GM23338 (cell line): ENCODE data around the gene CFAP92. TPM values are rescaled to one million over a fixed set of nuclear protein-coding genes. Genes with fewer than 3 reads are reported as not detected.

Experiments
- ATAC-seq: fragments of 200-7000 bp; cut with Tn5 transposase; 3 replicates; pipeline ENCODE4 v1.9.1; 2020
- DNase-seq: peaks from one replicate; pipeline ENCODE4 v3.0.0-alpha.2; 2015; ENCODE audit warnings: low spot score
- H2AFZ ChIP-seq: fragments of 200-600 bp; sonication (generic); 2 replicates; pipeline ENCODE4 v1.8.0; 2016; ENCODE audit warnings: antibody characterized with exemption, mild to moderate bottlenecking, moderate library complexity
- H3F3A ChIP-seq: fragments of 200-600 bp; sonication (generic); replicated peaks from 2 replicates; pipeline ENCODE4 v1.8.0; 2017; ENCODE audit warnings: antibody characterized with exemption, mixed run types, low read depth
- H3K27ac ChIP-seq: fragments of 200-600 bp; sonication (generic); 2 replicates; pipeline ENCODE4 v1.6.1; 2016; ENCODE audit warnings: low read depth
- H3K27me3 ChIP-seq: fragments of 200-600 bp; sonication (generic); 2 replicates; pipeline ENCODE4 v1.8.0; 2016; ENCODE audit warnings: mild to moderate bottlenecking, mixed run types, moderate library complexity; ENCODE audit not compliant: insufficient read depth
- H3K36me3 ChIP-seq: fragments of 200-600 bp; sonication (generic); 2 replicates; pipeline ENCODE4 v1.8.0; 2016; ENCODE audit warnings: mild to moderate bottlenecking; ENCODE audit not compliant: insufficient read depth
- H3K4me1 ChIP-seq: fragments of 200-600 bp; sonication (generic); 2 replicates; pipeline ENCODE4 v1.8.0; 2016; ENCODE audit warnings: mild to moderate bottlenecking, moderate library complexity; ENCODE audit not compliant: insufficient read depth
- H3K4me2 ChIP-seq: fragments of 200-600 bp; sonication (generic); 2 replicates; pipeline ENCODE4 v1.7.1; 2017; ENCODE audit warnings: mixed run types
- H3K4me3 ChIP-seq: fragments of 200-600 bp; sonication (generic); 2 replicates; pipeline ENCODE4 v1.6.1; 2016; ENCODE audit warnings: mixed run types
- H3K79me2 ChIP-seq: fragments of 200-600 bp; sonication (generic); replicated peaks from 2 replicates; pipeline ENCODE4 v1.8.0; 2017; ENCODE audit warnings: mild to moderate bottlenecking; ENCODE audit not compliant: insufficient read depth
- H3K9me2 ChIP-seq: fragments of 200-600 bp; sonication (generic); 2 replicates; pipeline ENCODE4 v1.8.0; 2017; ENCODE audit not compliant: insufficient read depth
- H4K20me1 ChIP-seq: fragments of 200-600 bp; sonication (generic); replicated peaks from 2 replicates; pipeline ENCODE4 v1.8.0; 2017; ENCODE audit warnings: mild to moderate bottlenecking; ENCODE audit not compliant: insufficient read depth
- H3K27ac Mint-ChIP-seq: 2 replicates; pipeline ENCODE4 v1.8.0; 2020; ENCODE audit warnings: inconsistent platforms, mild to moderate bottlenecking, moderate library complexity, mixed read lengths
- H3K27me3 Mint-ChIP-seq: 3 replicates; pipeline ENCODE4 v1.8.0; 2022; ENCODE audit warnings: low read depth, mild to moderate bottlenecking, moderate library complexity, mixed read lengths, inconsistent platforms; ENCODE audit not compliant: insufficient read depth, poor library complexity
- H3K36me3 Mint-ChIP-seq: 3 replicates; pipeline ENCODE4 v1.8.0; 2021; ENCODE audit warnings: low read depth, mild to moderate bottlenecking, inconsistent platforms, moderate library complexity, mixed read lengths
- H3K4me1 Mint-ChIP-seq: 3 replicates; pipeline ENCODE4 v1.8.0; 2020; ENCODE audit warnings: mild to moderate bottlenecking, inconsistent platforms, mixed read lengths
- H3K4me3 Mint-ChIP-seq: 3 replicates; pipeline ENCODE4 v1.8.0; 2021; ENCODE audit warnings: moderate library complexity, mild to moderate bottlenecking, inconsistent platforms, mixed read lengths
- H3K9me3 Mint-ChIP-seq: 3 replicates; pipeline ENCODE4 v1.8.0; 2020; ENCODE audit warnings: moderate library complexity, mild to moderate bottlenecking, inconsistent platforms, mixed read lengths
- CREB1 ChIP-seq: fragments of 250-450 bp; sonication (Bioruptor Pico); IDR thresholded peaks from 2 replicates; pipeline ENCODE4 v1.5.0; 2020; ENCODE audit warnings: low read depth, mild to moderate bottlenecking, moderate library complexity
- EZH2 ChIP-seq: fragments of 200-600 bp; sonication (generic); IDR thresholded peaks from one replicate; pipeline ENCODE4 v1.8.0; 2017; ENCODE audit warnings: antibody characterized with exemption, mild to moderate bottlenecking, low read depth; ENCODE audit not compliant: unreplicated experiment
- EZH2phosphoT487 ChIP-seq: fragments of 200-600 bp; sonication (generic); IDR thresholded peaks from one replicate; pipeline ENCODE4 v1.8.1; 2018; ENCODE audit warnings: antibody characterized with exemption; ENCODE audit not compliant: unreplicated experiment
- JUNB ChIP-seq: IDR thresholded peaks from one replicate; pipeline ENCODE4 v1.6.1; 2016; ENCODE audit warnings: antibody characterized with exemption; ENCODE audit not compliant: unreplicated experiment
- NANOG ChIP-seq: IDR thresholded peaks from 2 replicates; pipeline ENCODE4 v1.6.1; 2016; ENCODE audit warnings: antibody characterized with exemption, borderline replicate concordance
- POLR2AphosphoS5 ChIP-seq: IDR thresholded peaks from 2 replicates; pipeline ENCODE4 v1.6.1; 2016; ENCODE audit warnings: antibody characterized with exemption, low read depth
- STAT1 ChIP-seq: IDR thresholded peaks from one replicate; pipeline ENCODE4 v1.6.1; 2016; ENCODE audit warnings: antibody characterized with exemption; ENCODE audit not compliant: unreplicated experiment
- ZNF114 ChIP-seq: fragments of 250-450 bp; sonication (Bioruptor Pico); IDR thresholded peaks from 2 replicates; pipeline ENCODE4 v1.5.0; 2020; ENCODE audit warnings: mild to moderate bottlenecking, moderate library complexity
- ZNF331 ChIP-seq: fragments of 250-450 bp; sonication (Bioruptor Pico); IDR thresholded peaks from 2 replicates; pipeline ENCODE4 v1.5.0; 2020; ENCODE audit warnings: low read depth, mild to moderate bottlenecking, moderate library complexity
- polyA plus RNA-seq: library from polyadenylated mRNA; unstranded; fragments of >200 nt; fragmentation: Nextera tagmentation; extraction: Ambion mirVana; gene quantifications from 2 replicates; pipeline ENCODE4 v1.2.1, GENCODE V29; 2016
- total RNA-seq: library from RNA; depleted of rRNA; stranded (reverse); fragments of >200 nt; shearing (Covaris generic); gene quantifications from 2 replicates; pipeline ENCODE4 v1.2.3, GENCODE V29; 2014
- TF ChIP-seq, protein P1 (sequence below): IDR thresholded peaks from one replicate; pipeline ENCODE4 v1.6.1; 2018; ENCODE audit warnings: antibody characterized with exemption; ENCODE audit not compliant: unreplicated experiment
- TF ChIP-seq, protein P2 (sequence below): fragments of 250-450 bp; sonication (Bioruptor Pico); IDR thresholded peaks from 2 replicates; pipeline ENCODE4 v1.5.0; 2020; ENCODE audit warnings: mild to moderate bottlenecking, moderate library complexity
- TF ChIP-seq, protein P3 (sequence below): IDR thresholded peaks from 2 replicates; pipeline ENCODE4 v1.6.1; 2016; ENCODE audit warnings: antibody characterized with exemption
- TF ChIP-seq, protein P4 (sequence below), 2 experiments: fragments of 200-600 bp in 1 of 2; sonication (generic) in 1 of 2; conservative IDR thresholded peaks; 2 replicates each; pipeline versions ENCODE4 v1.5.1 to v1.6.1; 2016 to 2017; ENCODE audit warnings: antibody characterized with exemption in 2 of 2, low read depth in 2 of 2, mild to moderate bottlenecking in 2 of 2, moderate library complexity in 1 of 2

CFAP92 gene
- total and polyA plus RNA-seq, 2 experiments from 2014 or later, result 1.6 to 2.3 TPM

DNA sequence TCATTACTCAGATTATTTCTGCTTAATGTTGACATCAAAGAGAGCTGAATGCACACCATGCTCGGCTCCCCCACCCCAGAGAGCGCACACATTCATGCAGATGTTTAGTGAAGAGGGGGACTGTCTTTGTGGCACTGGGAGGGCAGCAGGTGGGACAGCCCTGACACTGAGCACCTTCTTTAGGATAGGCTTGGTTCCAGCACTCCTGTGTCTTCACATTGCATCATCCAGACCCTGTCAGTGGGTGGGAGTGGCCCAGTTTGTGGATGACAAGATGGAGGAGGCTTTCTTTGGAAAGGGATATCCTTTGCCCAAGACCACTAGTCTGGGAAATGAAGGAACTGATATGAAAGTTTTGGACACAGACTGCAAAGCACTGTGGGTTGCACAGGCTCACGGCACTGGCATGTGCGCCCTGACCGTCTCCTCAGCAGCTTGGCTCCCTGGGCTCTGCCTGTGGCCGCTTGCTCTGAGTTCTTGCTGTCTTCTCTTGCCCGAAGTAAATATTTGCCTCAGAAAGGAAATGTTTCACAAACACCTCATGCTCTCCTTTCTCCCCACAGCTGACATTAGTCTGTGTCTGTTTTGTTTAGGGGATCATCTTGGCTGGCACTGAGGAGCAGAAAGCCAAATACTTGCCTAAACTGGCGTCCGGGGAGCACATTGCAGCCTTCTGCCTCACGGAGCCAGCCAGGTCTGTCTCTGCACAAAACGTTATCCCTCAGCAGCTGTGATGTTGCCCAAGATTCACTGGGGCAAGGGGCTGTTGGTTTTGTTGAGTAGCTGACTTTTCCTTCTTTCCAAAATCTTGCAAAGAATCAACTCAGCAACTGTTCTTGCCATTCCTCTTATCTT, 97.8 kb downstream of the CFAP92 start:
- H3K27ac Mint-ChIP-seq, result peak overlapping the region; percentile 87
- Histone ChIP-seq H3K79me2 (no peaks in the 10 kb centered on the region), H3K27ac (no peak overlapping the region), H3K36me3 (peaks cover 4% of the 10 kb centered on the region), H3K4me1 (no peaks in the 10 kb centered on the region), H2AFZ (no peak overlapping the region), H3K4me3 (no peak overlapping the region), H3K4me2 (no peak overlapping the region), H4K20me1 (peaks cover 9% of the 10 kb centered on the region), H3K27me3 (no peaks in the 10 kb centered on the region), H3K9me2 (no peaks in the 10 kb centered on the region), H3F3A (no peaks in the 10 kb centered on the region)
- H3K36me3 Mint-ChIP-seq, result peaks cover 70% of the 10 kb centered on the region
- TF ChIP-seq, protein P1, sequence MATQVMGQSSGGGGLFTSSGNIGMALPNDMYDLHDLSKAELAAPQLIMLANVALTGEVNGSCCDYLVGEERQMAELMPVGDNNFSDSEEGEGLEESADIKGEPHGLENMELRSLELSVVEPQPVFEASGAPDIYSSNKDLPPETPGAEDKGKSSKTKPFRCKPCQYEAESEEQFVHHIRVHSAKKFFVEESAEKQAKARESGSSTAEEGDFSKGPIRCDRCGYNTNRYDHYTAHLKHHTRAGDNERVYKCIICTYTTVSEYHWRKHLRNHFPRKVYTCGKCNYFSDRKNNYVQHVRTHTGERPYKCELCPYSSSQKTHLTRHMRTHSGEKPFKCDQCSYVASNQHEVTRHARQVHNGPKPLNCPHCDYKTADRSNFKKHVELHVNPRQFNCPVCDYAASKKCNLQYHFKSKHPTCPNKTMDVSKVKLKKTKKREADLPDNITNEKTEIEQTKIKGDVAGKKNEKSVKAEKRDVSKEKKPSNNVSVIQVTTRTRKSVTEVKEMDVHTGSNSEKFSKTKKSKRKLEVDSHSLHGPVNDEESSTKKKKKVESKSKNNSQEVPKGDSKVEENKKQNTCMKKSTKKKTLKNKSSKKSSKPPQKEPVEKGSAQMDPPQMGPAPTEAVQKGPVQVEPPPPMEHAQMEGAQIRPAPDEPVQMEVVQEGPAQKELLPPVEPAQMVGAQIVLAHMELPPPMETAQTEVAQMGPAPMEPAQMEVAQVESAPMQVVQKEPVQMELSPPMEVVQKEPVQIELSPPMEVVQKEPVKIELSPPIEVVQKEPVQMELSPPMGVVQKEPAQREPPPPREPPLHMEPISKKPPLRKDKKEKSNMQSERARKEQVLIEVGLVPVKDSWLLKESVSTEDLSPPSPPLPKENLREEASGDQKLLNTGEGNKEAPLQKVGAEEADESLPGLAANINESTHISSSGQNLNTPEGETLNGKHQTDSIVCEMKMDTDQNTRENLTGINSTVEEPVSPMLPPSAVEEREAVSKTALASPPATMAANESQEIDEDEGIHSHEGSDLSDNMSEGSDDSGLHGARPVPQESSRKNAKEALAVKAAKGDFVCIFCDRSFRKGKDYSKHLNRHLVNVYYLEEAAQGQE, result no peak
- TF ChIP-seq STAT1, result no peak
- no peak for TF ChIP-seq EZH2phosphoT487
- TF ChIP-seq, protein P2, sequence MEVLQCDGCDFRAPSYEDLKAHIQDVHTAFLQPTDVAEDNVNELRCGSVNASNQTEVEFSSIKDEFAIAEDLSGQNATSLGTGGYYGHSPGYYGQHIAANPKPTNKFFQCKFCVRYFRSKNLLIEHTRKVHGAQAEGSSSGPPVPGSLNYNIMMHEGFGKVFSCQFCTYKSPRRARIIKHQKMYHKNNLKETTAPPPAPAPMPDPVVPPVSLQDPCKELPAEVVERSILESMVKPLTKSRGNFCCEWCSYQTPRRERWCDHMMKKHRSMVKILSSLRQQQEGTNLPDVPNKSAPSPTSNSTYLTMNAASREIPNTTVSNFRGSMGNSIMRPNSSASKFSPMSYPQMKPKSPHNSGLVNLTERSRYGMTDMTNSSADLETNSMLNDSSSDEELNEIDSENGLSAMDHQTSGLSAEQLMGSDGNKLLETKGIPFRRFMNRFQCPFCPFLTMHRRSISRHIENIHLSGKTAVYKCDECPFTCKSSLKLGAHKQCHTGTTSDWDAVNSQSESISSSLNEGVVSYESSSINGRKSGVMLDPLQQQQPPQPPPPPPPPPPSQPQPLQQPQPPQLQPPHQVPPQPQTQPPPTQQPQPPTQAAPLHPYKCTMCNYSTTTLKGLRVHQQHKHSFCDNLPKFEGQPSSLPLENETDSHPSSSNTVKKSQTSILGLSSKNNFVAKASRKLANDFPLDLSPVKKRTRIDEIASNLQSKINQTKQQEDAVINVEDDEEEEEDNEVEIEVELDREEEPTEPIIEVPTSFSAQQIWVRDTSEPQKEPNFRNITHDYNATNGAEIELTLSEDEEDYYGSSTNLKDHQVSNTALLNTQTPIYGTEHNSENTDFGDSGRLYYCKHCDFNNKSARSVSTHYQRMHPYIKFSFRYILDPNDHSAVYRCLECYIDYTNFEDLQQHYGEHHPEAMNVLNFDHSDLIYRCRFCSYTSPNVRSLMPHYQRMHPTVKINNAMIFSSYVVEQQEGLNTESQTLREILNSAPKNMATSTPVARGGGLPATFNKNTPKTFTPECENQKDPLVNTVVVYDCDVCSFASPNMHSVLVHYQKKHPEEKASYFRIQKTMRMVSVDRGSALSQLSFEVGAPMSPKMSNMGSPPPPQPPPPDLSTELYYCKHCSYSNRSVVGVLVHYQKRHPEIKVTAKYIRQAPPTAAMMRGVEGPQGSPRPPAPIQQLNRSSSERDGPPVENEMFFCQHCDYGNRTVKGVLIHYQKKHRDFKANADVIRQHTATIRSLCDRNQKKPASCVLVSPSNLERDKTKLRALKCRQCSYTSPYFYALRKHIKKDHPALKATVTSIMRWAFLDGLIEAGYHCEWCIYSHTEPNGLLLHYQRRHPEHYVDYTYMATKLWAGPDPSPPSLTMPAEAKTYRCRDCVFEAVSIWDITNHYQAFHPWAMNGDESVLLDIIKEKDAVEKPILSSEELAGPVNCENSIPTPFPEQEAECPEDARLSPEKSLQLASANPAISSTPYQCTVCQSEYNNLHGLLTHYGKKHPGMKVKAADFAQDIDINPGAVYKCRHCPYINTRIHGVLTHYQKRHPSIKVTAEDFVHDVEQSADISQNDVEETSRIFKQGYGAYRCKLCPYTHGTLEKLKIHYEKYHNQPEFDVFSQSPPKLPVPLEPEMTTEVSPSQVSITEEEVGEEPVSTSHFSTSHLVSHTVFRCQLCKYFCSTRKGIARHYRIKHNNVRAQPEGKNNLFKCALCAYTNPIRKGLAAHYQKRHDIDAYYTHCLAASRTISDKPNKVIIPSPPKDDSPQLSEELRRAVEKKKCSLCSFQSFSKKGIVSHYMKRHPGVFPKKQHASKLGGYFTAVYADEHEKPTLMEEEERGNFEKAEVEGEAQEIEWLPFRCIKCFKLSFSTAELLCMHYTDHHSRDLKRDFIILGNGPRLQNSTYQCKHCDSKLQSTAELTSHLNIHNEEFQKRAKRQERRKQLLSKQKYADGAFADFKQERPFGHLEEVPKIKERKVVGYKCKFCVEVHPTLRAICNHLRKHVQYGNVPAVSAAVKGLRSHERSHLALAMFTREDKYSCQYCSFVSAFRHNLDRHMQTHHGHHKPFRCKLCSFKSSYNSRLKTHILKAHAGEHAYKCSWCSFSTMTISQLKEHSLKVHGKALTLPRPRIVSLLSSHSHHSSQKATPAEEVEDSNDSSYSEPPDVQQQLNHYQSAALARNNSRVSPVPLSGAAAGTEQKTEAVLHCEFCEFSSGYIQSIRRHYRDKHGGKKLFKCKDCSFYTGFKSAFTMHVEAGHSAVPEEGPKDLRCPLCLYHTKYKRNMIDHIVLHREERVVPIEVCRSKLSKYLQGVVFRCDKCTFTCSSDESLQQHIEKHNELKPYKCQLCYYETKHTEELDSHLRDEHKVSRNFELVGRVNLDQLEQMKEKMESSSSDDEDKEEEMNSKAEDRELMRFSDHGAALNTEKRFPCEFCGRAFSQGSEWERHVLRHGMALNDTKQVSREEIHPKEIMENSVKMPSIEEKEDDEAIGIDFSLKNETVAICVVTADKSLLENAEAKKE (CRISPR knock-in tag), result no peak
- TF ChIP-seq EZH2, result no peak
- no peak for TF ChIP-seq CREB1
- TF ChIP-seq POLR2AphosphoS5, result no peak
- no peak for TF ChIP-seq ZNF331
- TF ChIP-seq NANOG, result no peak
- TF ChIP-seq, protein P3, sequence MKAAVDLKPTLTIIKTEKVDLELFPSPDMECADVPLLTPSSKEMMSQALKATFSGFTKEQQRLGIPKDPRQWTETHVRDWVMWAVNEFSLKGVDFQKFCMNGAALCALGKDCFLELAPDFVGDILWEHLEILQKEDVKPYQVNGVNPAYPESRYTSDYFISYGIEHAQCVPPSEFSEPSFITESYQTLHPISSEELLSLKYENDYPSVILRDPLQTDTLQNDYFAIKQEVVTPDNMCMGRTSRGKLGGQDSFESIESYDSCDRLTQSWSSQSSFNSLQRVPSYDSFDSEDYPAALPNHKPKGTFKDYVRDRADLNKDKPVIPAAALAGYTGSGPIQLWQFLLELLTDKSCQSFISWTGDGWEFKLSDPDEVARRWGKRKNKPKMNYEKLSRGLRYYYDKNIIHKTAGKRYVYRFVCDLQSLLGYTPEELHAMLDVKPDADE, result no peak
- TF ChIP-seq, protein P4, sequence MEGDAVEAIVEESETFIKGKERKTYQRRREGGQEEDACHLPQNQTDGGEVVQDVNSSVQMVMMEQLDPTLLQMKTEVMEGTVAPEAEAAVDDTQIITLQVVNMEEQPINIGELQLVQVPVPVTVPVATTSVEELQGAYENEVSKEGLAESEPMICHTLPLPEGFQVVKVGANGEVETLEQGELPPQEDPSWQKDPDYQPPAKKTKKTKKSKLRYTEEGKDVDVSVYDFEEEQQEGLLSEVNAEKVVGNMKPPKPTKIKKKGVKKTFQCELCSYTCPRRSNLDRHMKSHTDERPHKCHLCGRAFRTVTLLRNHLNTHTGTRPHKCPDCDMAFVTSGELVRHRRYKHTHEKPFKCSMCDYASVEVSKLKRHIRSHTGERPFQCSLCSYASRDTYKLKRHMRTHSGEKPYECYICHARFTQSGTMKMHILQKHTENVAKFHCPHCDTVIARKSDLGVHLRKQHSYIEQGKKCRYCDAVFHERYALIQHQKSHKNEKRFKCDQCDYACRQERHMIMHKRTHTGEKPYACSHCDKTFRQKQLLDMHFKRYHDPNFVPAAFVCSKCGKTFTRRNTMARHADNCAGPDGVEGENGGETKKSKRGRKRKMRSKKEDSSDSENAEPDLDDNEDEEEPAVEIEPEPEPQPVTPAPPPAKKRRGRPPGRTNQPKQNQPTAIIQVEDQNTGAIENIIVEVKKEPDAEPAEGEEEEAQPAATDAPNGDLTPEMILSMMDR (conservative IDR thresholded peaks at IDR 0.05; ENCODE audit: low read depth in 2 of 2), result no peak
- TF ChIP-seq JUNB, result no peak
- TF ChIP-seq ZNF114 (CRISPR knock-in tag), result no peak
- H3K4me1 Mint-ChIP-seq, result no peaks in the 10 kb centered on the region
- ATAC-seq (no peak), DNase-seq (no peak)
- H3K27me3 Mint-ChIP-seq, result peaks cover 5% of the 10 kb centered on the region
- no peak overlapping the region for H3K4me3 Mint-ChIP-seq
- H3K9me3 Mint-ChIP-seq, result no peaks in the 10 kb centered on the region
